GM23338 (cell line): Measurements from ENCODE around the gene MUCL3. TPM values are rescaled to one million over a fixed set of nuclear protein-coding genes. Genes with fewer than 3 reads are reported as not detected.

Experiments
- ATAC-seq: fragments of 200-7000 bp; cut with Tn5 transposase; 3 replicates; pipeline ENCODE4 v1.9.1; 2020
- DNase-seq: peaks from one replicate; pipeline ENCODE4 v3.0.0-alpha.2; 2015; ENCODE audit warnings: low spot score
- H2AFZ ChIP-seq: fragments of 200-600 bp; sonication (generic); 2 replicates; pipeline ENCODE4 v1.8.0; 2016; ENCODE audit warnings: antibody characterized with exemption, mild to moderate bottlenecking, moderate library complexity
- H3F3A ChIP-seq: fragments of 200-600 bp; sonication (generic); replicated peaks from 2 replicates; pipeline ENCODE4 v1.8.0; 2017; ENCODE audit warnings: antibody characterized with exemption, mixed run types, low read depth
- H3K27ac ChIP-seq: fragments of 200-600 bp; sonication (generic); 2 replicates; pipeline ENCODE4 v1.6.1; 2016; ENCODE audit warnings: low read depth
- H3K27me3 ChIP-seq: fragments of 200-600 bp; sonication (generic); 2 replicates; pipeline ENCODE4 v1.8.0; 2016; ENCODE audit warnings: mild to moderate bottlenecking, mixed run types, moderate library complexity; ENCODE audit not compliant: insufficient read depth
- H3K36me3 ChIP-seq: fragments of 200-600 bp; sonication (generic); 2 replicates; pipeline ENCODE4 v1.8.0; 2016; ENCODE audit warnings: mild to moderate bottlenecking; ENCODE audit not compliant: insufficient read depth
- H3K4me1 ChIP-seq: fragments of 200-600 bp; sonication (generic); 2 replicates; pipeline ENCODE4 v1.8.0; 2016; ENCODE audit warnings: mild to moderate bottlenecking, moderate library complexity; ENCODE audit not compliant: insufficient read depth
- H3K4me2 ChIP-seq: fragments of 200-600 bp; sonication (generic); 2 replicates; pipeline ENCODE4 v1.7.1; 2017; ENCODE audit warnings: mixed run types
- H3K4me3 ChIP-seq: fragments of 200-600 bp; sonication (generic); 2 replicates; pipeline ENCODE4 v1.6.1; 2016; ENCODE audit warnings: mixed run types
- H3K79me2 ChIP-seq: fragments of 200-600 bp; sonication (generic); replicated peaks from 2 replicates; pipeline ENCODE4 v1.8.0; 2017; ENCODE audit warnings: mild to moderate bottlenecking; ENCODE audit not compliant: insufficient read depth
- H3K9me2 ChIP-seq: fragments of 200-600 bp; sonication (generic); 2 replicates; pipeline ENCODE4 v1.8.0; 2017; ENCODE audit not compliant: insufficient read depth
- H4K20me1 ChIP-seq: fragments of 200-600 bp; sonication (generic); replicated peaks from 2 replicates; pipeline ENCODE4 v1.8.0; 2017; ENCODE audit warnings: mild to moderate bottlenecking; ENCODE audit not compliant: insufficient read depth
- H3K27ac Mint-ChIP-seq: 2 replicates; pipeline ENCODE4 v1.8.0; 2020; ENCODE audit warnings: inconsistent platforms, mild to moderate bottlenecking, moderate library complexity, mixed read lengths
- H3K27me3 Mint-ChIP-seq: 3 replicates; pipeline ENCODE4 v1.8.0; 2022; ENCODE audit warnings: low read depth, mild to moderate bottlenecking, moderate library complexity, mixed read lengths, inconsistent platforms; ENCODE audit not compliant: insufficient read depth, poor library complexity
- H3K36me3 Mint-ChIP-seq: 3 replicates; pipeline ENCODE4 v1.8.0; 2021; ENCODE audit warnings: low read depth, mild to moderate bottlenecking, inconsistent platforms, moderate library complexity, mixed read lengths
- H3K4me1 Mint-ChIP-seq: 3 replicates; pipeline ENCODE4 v1.8.0; 2020; ENCODE audit warnings: mild to moderate bottlenecking, inconsistent platforms, mixed read lengths
- H3K4me3 Mint-ChIP-seq: 3 replicates; pipeline ENCODE4 v1.8.0; 2021; ENCODE audit warnings: moderate library complexity, mild to moderate bottlenecking, inconsistent platforms, mixed read lengths
- H3K9me3 Mint-ChIP-seq: 3 replicates; pipeline ENCODE4 v1.8.0; 2020; ENCODE audit warnings: moderate library complexity, mild to moderate bottlenecking, inconsistent platforms, mixed read lengths
- CREB1 ChIP-seq: fragments of 250-450 bp; sonication (Bioruptor Pico); IDR thresholded peaks from 2 replicates; pipeline ENCODE4 v1.5.0; 2020; ENCODE audit warnings: low read depth, mild to moderate bottlenecking, moderate library complexity
- EZH2 ChIP-seq: fragments of 200-600 bp; sonication (generic); IDR thresholded peaks from one replicate; pipeline ENCODE4 v1.8.0; 2017; ENCODE audit warnings: antibody characterized with exemption, mild to moderate bottlenecking, low read depth; ENCODE audit not compliant: unreplicated experiment
- EZH2phosphoT487 ChIP-seq: fragments of 200-600 bp; sonication (generic); IDR thresholded peaks from one replicate; pipeline ENCODE4 v1.8.1; 2018; ENCODE audit warnings: antibody characterized with exemption; ENCODE audit not compliant: unreplicated experiment
- JUNB ChIP-seq: IDR thresholded peaks from one replicate; pipeline ENCODE4 v1.6.1; 2016; ENCODE audit warnings: antibody characterized with exemption; ENCODE audit not compliant: unreplicated experiment
- NANOG ChIP-seq: IDR thresholded peaks from 2 replicates; pipeline ENCODE4 v1.6.1; 2016; ENCODE audit warnings: antibody characterized with exemption, borderline replicate concordance
- POLR2AphosphoS5 ChIP-seq: IDR thresholded peaks from 2 replicates; pipeline ENCODE4 v1.6.1; 2016; ENCODE audit warnings: antibody characterized with exemption, low read depth
- STAT1 ChIP-seq: IDR thresholded peaks from one replicate; pipeline ENCODE4 v1.6.1; 2016; ENCODE audit warnings: antibody characterized with exemption; ENCODE audit not compliant: unreplicated experiment
- ZNF114 ChIP-seq: fragments of 250-450 bp; sonication (Bioruptor Pico); IDR thresholded peaks from 2 replicates; pipeline ENCODE4 v1.5.0; 2020; ENCODE audit warnings: mild to moderate bottlenecking, moderate library complexity
- polyA plus RNA-seq: library from polyadenylated mRNA; unstranded; fragments of >200 nt; fragmentation: Nextera tagmentation; extraction: Ambion mirVana; gene quantifications from 2 replicates; pipeline ENCODE4 v1.2.1, GENCODE V29; 2016
- total RNA-seq: library from RNA; depleted of rRNA; stranded (reverse); fragments of >200 nt; shearing (Covaris generic); gene quantifications from 2 replicates; pipeline ENCODE4 v1.2.3, GENCODE V29; 2014
- TF ChIP-seq, protein P1 (sequence below): IDR thresholded peaks from one replicate; pipeline ENCODE4 v1.6.1; 2018; ENCODE audit warnings: antibody characterized with exemption; ENCODE audit not compliant: unreplicated experiment
- TF ChIP-seq, protein P2 (sequence below), 2 experiments: fragments of 200-600 bp in 1 of 2; sonication (generic) in 1 of 2; conservative IDR thresholded peaks; 2 replicates each; pipeline versions ENCODE4 v1.5.1 to v1.6.1; 2016 to 2017; ENCODE audit warnings: antibody characterized with exemption in 2 of 2, low read depth in 2 of 2, mild to moderate bottlenecking in 2 of 2, moderate library complexity in 1 of 2

The MUCL3 gene
- total and polyA plus RNA-seq, 2 experiments from 2014 or later = 0.32 TPM; not detected in 1

DNA sequence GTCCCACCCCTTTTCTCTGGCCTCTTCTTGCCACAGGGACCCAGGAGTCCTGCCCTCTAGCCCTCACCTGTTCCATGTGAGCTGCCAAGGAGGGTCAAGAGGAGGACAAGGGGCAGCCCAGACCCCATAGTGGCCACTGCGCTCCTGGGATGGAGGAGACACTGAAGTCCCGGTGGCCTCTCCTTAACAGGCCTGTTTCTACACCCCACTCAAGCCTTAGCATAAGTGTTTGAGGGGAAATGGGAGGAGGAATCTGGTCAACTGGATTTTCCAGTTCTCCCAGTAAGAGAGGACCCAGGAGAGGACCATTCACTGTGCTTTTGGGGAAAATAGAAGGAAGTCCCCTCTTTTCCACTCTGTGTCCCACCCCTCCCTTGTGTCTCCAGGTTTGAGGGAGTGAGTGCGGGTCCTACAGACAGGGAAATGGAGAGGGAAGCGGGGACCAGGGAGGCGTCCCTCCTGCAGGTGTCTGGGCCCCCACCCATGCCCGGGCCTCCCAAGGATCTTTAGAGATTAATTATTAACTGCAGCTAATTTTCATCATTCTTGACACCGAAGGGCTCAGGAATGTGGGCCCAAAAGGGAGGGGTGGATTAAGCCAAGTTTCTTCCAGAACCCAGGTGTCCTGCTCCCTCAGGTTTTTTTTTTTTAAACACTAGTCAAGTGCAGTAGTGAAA lies 8.7 kb upstream of the MUCL3 start, which contains the start of gene SFTA2:
Gene SFTA2, minus strand, starts transcription at position 202 of the 677 bp plus-strand sequence. Its CDS starts 74 bp downstream, at position 128.
- Histone ChIP-seq H3K4me2 (no peak within 1 kb of the TSS), H3F3A (no peaks in the 10 kb centered on the region), H3K4me1 (no peaks in the 10 kb centered on the region; the same call in 1 of the 2 replicates), H3K9me2 (no peaks in the 10 kb centered on the region), H3K4me3 (no peak within 1 kb of the TSS), H3K27me3 (no peaks in the 10 kb centered on the region), H2AFZ (no peak within 1 kb of the TSS), H3K79me2 (no peaks in the 10 kb centered on the region), H4K20me1 (no peaks in the 10 kb centered on the region), H3K36me3 (no peaks in the 10 kb centered on the region), H3K27ac (no peak within 1 kb of the TSS)
- Mint-ChIP-seq H3K36me3 (peaks cover 21% of the 10 kb centered on the region), H3K27me3 (peaks cover 10% of the 10 kb centered on the region), H3K4me3 (no peak within 1 kb of the TSS), H3K4me1 (peaks cover 10% of the 10 kb centered on the region), H3K9me3 (peaks cover 14% of the 10 kb centered on the region), H3K27ac (no peak within 1 kb of the TSS)
- ATAC-seq = no peak
- DNase-seq = no peak
- TF ChIP-seq, protein P1, sequence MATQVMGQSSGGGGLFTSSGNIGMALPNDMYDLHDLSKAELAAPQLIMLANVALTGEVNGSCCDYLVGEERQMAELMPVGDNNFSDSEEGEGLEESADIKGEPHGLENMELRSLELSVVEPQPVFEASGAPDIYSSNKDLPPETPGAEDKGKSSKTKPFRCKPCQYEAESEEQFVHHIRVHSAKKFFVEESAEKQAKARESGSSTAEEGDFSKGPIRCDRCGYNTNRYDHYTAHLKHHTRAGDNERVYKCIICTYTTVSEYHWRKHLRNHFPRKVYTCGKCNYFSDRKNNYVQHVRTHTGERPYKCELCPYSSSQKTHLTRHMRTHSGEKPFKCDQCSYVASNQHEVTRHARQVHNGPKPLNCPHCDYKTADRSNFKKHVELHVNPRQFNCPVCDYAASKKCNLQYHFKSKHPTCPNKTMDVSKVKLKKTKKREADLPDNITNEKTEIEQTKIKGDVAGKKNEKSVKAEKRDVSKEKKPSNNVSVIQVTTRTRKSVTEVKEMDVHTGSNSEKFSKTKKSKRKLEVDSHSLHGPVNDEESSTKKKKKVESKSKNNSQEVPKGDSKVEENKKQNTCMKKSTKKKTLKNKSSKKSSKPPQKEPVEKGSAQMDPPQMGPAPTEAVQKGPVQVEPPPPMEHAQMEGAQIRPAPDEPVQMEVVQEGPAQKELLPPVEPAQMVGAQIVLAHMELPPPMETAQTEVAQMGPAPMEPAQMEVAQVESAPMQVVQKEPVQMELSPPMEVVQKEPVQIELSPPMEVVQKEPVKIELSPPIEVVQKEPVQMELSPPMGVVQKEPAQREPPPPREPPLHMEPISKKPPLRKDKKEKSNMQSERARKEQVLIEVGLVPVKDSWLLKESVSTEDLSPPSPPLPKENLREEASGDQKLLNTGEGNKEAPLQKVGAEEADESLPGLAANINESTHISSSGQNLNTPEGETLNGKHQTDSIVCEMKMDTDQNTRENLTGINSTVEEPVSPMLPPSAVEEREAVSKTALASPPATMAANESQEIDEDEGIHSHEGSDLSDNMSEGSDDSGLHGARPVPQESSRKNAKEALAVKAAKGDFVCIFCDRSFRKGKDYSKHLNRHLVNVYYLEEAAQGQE = no peak
- TF ChIP-seq ZNF114 (CRISPR knock-in tag) (no peak), NANOG (no peak), EZH2 (no peak), POLR2AphosphoS5 (no peak), JUNB (no peak), STAT1 (no peak)
- TF ChIP-seq, protein P2, sequence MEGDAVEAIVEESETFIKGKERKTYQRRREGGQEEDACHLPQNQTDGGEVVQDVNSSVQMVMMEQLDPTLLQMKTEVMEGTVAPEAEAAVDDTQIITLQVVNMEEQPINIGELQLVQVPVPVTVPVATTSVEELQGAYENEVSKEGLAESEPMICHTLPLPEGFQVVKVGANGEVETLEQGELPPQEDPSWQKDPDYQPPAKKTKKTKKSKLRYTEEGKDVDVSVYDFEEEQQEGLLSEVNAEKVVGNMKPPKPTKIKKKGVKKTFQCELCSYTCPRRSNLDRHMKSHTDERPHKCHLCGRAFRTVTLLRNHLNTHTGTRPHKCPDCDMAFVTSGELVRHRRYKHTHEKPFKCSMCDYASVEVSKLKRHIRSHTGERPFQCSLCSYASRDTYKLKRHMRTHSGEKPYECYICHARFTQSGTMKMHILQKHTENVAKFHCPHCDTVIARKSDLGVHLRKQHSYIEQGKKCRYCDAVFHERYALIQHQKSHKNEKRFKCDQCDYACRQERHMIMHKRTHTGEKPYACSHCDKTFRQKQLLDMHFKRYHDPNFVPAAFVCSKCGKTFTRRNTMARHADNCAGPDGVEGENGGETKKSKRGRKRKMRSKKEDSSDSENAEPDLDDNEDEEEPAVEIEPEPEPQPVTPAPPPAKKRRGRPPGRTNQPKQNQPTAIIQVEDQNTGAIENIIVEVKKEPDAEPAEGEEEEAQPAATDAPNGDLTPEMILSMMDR (conservative IDR thresholded peaks at IDR 0.05; ENCODE audit: low read depth in 2 of 2) = no peak

DNA sequence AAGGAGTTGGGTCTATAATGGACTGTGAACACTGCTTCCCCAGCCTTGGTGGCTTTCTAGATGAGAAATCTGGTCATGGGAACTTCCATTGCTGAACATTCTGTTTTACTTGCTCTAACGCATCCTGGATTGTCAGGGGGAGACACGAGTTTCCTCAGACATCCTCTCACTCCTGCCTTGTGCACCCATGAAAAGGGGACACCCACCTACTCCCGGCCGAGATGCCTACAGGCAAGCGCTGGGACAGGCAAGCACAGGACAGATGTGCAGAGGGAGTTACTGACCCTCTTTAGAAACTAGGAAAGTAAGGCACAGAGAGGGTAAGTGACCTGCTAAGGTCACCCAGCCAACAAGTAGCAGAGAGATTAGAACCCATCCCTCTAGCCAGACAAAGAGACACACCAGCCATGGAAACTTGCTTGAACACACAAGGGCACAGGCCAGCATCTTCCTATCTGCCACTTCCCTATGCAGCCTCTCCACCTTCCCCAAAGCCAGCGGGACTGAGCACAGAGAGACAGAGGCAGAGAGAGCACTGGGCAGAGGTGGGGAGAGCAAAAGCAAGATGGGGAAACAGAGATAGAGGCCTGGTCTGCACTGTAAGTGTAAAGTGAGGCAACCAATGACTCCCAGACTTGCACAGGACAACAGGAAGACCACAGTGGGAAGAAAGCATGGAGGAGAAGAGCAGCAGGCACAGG lies 8.0 kb upstream of the MUCL3 start:
- Histone ChIP-seq H4K20me1 (no peaks in the 10 kb centered on the region), H3F3A (no peaks in the 10 kb centered on the region), H3K36me3 (no peaks in the 10 kb centered on the region), H3K4me1 (peaks cover 3% of the 10 kb centered on the region; the same call in 1 of the 2 replicates), H3K4me2 (no peak overlapping the region), H3K4me3 (no peak overlapping the region), H2AFZ (no peak overlapping the region), H3K27ac (no peak overlapping the region), H3K9me2 (no peaks in the 10 kb centered on the region), H3K79me2 (no peaks in the 10 kb centered on the region), H3K27me3 (no peaks in the 10 kb centered on the region)
- Mint-ChIP-seq H3K36me3 (peaks cover 16% of the 10 kb centered on the region), H3K27me3 (peaks cover 7% of the 10 kb centered on the region), H3K27ac (no peak overlapping the region), H3K4me3 (no peak overlapping the region), H3K4me1 (peaks cover 16% of the 10 kb centered on the region), H3K9me3 (peaks cover 14% of the 10 kb centered on the region)
- DNase-seq (no peak), ATAC-seq (no peak)
- TF ChIP-seq CREB1 (CRISPR knock-in tag) = no peak
- no peak for TF ChIP-seq ZNF114 (CRISPR knock-in tag)
- no peak for TF ChIP-seq EZH2phosphoT487
